Measurements from ENCODE around the gene GALR3.

GALR3 gene

DNA sequence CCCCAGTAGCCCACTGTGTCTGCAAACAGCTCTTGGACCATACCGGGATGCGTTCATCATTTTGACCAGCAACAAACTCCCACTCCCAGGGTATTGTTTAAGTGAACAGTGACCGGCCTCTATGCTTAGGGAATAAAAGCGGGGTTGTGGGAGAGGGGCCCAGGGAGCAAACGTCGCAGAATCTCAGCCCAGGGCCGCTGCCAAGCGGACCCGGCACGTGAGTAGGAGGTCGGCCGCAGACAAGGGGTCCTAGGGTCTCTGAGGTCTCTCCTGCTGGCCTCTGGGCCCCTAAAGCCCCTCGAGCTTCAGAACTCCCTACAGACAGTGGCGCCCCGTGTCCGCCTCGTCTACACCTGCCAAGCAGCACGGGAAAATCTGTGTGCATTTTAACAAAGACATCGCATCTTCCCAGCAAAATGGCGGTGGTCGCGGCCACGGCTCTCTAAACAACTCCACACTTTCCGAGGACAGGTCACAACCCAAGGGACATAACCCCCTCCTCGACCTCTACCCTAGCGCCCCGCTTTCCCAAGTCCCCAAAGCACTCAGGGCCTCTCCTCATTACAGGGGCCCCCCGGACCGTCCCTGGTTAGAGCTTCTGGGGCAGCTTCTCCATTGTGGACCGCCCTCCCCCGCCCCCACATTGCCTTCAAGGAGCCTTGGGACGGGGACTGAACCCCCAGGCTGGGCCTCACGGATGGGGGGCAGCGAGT, 19.4 kb upstream of the GALR3 start:
- no peak for DNase-seq

DNA sequence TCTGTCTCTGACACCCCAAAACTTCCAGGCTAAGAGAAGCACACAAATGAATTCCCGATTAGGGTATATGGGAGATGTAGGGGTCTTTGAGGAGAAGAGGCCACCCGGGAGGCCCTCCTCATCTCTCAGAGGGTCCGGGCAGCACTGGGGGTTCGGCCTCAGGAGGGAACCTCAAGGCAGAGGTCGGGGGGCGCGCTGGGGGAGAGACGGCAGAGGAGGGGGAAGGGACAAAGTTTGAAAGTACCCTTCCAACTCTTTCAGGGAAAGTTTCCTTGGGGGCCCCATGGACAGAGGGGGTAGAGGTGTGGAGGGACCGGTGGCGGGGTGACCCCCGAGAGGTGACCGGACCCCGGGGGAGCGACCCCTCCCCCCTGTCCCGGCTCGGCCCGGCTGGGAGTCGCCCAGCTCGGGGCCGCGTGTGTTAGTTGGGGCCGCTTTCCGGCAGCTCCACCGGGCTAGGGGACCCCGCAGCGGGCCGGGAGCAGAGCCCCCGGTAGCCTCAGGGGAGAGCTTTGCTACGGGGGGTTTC, 18.8 kb upstream of the GALR3 start:
- DNase-seq: no peak

DNA sequence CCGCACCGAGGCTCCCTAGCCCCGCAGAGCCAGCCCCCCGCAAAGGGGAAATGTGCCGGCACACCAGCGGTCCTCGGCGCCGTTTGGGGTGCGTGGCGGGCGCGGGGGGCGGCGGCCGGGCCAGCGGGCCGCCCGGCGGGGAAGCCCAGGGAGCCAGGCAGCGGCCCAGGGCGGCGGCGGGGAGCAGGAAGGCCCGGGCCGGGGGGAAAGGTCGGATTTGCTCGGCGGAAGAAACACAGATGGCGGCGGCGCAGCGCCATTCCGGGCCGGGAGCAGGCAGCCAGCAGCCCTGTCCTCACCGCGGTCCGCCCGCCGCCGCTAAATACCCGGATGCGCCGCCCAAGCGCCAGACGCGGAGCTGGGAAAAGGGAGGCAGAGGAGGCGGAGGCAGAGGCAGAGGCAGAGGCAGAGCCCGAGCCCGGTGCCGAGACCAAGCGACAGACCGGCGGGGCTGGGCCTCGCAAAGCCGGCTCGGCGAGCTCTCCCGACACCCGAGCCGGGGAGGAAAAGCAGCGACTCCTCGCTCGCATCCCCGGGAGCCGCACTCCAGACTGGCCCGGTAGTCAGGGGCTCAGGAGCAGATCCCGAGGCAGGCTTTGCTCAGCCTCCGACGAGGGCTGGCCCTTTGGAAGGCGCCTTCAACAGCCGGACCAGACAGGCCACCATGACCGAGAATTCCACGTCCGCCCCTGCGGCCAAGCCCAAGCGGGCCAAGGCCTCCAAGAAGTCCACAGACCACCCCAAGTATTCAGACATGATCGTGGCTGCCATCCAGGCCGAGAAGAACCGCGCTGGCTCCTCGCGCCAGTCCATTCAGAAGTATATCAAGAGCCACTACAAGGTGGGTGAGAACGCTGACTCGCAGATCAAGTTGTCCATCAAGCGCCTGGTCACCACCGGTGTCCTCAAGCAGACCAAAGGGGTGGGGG, 18.0 kb upstream of the GALR3 start:
- DNase-seq: no peak

DNA sequence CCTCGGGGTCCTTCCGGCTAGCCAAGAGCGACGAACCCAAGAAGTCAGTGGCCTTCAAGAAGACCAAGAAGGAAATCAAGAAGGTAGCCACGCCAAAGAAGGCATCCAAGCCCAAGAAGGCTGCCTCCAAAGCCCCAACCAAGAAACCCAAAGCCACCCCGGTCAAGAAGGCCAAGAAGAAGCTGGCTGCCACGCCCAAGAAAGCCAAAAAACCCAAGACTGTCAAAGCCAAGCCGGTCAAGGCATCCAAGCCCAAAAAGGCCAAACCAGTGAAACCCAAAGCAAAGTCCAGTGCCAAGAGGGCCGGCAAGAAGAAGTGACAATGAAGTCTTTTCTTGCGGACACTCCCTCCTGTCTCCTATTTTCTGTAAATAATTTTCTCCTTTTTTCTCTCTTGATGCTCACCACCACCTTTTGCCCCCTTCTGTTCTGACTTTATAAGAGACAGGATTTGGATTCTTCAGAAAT, 17.3 kb upstream of the GALR3 start:
- no peak for DNase-seq

DNA sequence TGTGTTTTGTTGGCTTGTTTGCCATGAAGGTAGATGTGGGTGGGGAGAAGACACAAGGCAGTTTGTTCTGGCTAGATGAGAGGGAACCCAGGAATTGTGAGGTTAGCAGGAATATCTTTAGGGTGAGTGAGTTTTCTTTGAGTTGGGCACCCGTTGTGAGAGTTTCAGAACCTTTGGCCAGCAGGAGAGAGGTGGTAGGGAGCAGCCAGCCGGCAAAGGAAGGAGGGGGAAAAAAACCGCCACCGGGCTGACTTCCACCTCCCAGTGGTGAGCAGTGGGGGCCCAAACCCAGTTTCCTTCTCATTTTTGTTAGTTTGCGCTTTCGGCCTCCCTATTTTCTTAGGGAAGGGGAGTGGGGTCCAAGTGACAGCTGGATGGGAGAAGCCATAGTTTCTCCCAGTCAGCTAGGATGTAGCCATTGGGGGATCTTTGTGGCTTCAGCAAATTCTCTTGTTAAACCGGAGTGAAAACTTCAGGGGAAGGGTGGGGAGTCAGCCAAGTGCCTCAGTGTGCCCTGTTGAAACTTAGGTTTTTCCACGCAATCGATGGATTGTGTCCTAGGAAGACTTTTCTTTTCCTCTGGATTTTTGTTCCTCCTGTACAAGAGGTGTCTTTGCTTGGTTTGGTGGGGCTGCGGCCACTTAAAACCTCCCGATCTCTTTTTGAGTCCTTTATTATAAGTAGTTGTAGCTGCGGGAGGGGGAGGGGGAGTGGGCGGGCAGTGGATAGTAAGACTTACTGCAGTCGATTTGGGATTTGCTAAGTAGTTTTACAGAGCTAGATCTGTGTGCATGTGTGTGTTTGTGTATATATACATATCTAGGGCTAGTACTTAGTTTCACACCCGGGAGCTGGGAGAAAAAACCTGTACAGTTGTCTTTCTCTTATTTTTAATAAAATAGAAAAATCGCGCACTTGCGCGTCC, 16.5 kb upstream of the GALR3 start:
- DNase-seq: no peak

- DNase-seq: peak; percentile 60
These were observed 15.5 kb upstream of the GALR3 start, which contains the start of gene GCAT for GRCh38 chr22:37807410-37808293. Gene GCAT, plus strand, starts transcription at chr22:37807934. Its CDS starts 34 bp downstream, at chr22:37807968.

DNA sequence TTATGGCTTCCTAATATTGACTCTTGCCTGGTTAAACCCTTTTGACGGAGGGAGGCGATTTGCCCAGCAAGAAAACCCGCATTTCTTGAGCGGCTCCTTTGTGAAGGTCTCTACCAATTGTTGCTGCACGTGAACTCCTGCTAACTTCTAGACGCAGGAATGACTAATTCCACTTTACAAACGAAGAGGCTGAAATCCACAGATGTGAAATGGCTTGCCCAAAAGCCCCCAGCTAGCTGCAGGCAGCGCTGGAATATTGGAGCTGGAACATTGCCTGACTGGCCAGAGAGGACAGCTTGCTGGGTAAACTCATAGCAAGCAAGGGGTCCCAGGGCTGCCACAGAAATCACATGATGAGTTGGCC, 14.9 kb upstream of the GALR3 start:
- DNase-seq: no peak

DNA sequence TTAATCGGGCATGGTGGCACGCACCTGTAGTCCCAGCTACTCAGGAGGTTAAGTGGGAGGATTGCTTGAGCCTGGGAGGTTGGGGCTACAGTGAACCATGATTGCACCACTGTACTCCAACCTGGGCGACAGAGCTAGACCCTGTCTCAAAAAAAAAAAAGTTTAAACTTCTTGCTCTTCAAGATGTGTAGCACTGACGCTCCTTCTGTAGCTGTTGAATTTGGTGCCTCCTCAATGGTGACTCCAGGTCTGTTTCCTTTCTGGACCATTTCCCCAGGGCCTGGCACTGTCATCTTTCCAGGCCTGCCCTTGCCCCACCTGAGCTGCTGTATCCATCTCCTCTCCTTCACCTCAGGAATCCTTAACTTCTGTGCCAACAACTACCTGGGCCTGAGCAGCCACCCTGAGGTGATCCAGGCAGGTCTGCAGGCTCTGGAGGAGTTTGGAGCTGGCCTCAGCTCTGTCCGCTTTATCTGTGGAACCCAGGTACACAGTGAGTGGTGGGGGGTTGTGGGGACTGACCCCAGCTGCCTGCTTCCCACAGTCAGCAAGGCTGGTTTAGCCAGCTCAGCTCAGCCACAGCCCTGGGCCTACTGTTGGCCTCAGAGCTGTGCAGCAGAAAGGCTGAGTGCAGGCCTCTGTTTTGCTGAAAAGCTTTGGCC, 13.4 kb upstream of the GALR3 start:
- DNase-seq: no peak

GRCh38 chr22:37811867-37812266, 11.3 kb upstream of the GALR3 start:
- DNase-seq: no peak

GRCh38 chr22:37812869-37813678, 10.1 kb upstream of the GALR3 start:
- no peak for DNase-seq

DNA sequence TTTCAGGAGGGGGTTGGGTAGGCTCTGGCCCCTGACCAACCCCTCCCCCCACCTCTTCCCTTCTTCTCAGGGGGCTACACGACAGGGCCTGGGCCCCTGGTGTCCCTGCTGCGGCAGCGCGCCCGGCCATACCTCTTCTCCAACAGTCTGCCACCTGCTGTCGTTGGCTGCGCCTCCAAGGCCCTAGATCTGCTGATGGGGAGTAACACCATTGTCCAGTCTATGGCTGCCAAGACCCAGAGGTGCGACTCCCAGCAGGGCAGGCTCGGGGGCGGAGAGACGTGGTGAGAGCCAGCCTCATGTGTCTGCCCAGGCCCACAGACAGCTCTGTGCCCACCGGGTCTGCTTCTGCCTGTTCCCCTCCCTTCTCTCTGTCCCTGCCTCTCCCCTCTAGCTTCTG, 7.6 kb upstream of the GALR3 start:
- DNase-seq: no peak

GRCh38 chr22:37816543-37817180, 6.5 kb upstream of the GALR3 start:
- DNase-seq: no peak

DNA sequence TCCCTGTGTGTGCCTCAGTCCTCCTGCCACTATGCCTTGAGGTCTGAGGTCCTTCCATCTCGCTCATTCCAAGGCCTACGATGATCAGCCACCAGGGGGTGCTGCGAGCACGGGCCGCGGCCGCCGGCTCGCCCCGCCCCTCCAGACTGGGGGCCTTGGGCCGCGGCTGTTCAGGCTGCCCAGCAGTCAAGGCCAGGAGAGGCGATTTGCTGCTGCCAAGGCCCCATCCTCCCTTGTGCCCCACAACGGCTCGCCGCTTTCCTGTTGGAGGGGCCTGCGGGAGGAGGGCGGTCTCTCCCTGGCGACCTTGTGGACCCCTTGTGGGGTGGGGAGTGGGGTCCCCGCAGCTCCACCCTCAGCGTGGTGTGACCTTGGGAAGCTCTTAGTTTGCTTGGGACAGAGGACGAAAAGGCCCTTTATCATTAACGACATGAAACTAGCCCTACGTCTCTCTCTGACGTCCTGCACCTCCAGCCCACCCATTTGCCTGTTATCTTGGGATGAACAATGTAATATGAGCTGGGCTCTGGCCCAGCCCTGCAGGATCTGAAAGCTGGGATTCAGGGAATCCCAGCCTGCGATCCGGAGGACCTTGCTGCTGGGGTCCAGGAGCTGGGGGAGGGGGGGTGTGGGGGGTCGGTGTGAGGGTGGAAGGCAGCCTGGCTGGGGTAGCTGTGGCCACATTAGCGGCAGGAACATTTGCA, 5.3 kb upstream of the GALR3 start:
- peak; percentile 11 for DNase-seq

GRCh38 chr22:37818409-37819104, 4.6 kb upstream of the GALR3 start:
- no peak for DNase-seq

- DNase-seq: no peak
These were observed 4.1 kb upstream of the GALR3 start for GRCh38 chr22:37819105-37819433.

DNA sequence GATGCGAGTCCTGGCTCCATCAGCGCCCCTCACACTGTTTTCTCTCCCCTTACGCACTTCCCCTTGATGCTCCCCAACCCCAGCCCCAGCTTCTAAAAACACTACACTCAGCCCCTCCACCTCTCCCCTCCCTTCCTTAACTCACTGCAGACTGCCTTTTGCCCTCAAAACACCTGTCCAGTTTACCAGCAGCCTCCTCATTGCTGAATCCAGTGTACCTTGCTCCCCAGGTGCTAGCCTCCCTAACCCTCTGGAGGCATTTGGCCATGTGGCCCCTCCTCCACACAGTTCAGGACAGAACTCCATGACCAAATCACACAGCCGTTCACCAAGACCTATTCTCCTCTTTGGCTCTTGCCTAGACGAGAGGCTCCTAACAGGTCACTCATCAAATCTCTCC, 2.8 kb upstream of the GALR3 start:
- DNase-seq: no peak

DNA sequence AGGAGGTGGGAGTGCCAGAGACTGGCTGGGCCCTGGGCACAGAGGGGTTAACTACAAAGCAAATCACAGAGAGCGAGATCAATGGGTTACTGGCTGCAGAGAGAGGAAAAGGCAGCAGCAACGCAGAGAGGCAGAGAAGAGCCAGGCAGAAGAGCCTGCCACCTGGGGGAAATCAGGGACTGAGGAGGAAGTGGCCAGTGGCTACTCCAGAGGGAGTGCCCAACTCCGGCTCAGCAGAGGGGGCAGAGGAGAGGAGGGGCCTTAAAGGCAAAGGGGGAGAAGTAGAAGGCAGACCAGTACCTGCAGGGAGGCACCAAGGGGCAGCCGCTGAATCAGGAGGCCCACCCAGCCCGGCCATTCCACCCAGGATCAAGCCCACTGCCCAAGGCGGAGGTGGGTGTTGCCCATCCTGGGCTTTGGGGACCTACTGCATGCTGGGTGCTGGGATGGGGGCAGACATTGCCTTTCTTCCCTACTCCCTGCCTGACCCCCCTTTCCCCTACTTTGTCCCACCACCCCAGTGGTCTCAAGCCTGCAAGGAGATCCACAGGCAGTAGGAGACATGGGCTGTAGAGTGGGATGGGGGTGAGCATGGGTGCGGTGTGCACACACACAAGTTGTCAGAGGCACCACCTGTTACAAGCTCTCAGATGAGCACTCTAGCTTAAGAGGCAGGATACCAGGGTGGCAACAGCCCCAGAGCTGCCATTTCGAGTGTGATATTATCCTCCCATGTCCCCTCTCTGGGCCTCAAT, 926 bp upstream of the GALR3 start:
- DNase-seq: no peak

All from DMS79 (cell line).